SK-N-SH (cell line): ENCODE measurements around the gene HARS1.

Experiments used
- CTCF ChIP-seq: fragments of 200-600 bp; sonication (generic); IDR thresholded peaks from 2 replicates; pipeline ENCODE4 v1.6.1; 2017; ENCODE audit warnings: antibody characterized with exemption, mild to moderate bottlenecking, moderate library complexity
- GABPA ChIP-seq: IDR thresholded peaks from 2 replicates; pipeline ENCODE4 v1.4.0; 2012; ENCODE audit warnings: low read depth, mild to moderate bottlenecking
- JUND ChIP-seq: IDR thresholded peaks from 2 replicates; pipeline ENCODE4 v1.4.0; 2012
- MEF2A ChIP-seq: IDR thresholded peaks from 2 replicates; pipeline ENCODE4 v1.4.0; 2012; ENCODE audit warnings: low read depth, borderline replicate concordance
- NRF1 ChIP-seq: IDR thresholded peaks from 2 replicates; pipeline ENCODE4 v1.6.1; 2012; ENCODE audit warnings: low read depth, mild to moderate bottlenecking, low read length
- REST ChIP-seq: IDR thresholded peaks from 2 replicates; pipeline ENCODE4 v1.6.1; 2012; ENCODE audit warnings: mild to moderate bottlenecking, low read depth, low read length, moderate library complexity
- YY1 ChIP-seq: IDR thresholded peaks from 2 replicates; pipeline ENCODE4 v1.4.0; 2012; ENCODE audit warnings: low read depth, mild to moderate bottlenecking
- TF ChIP-seq, protein P1 (sequence below): IDR thresholded peaks from 2 replicates; pipeline ENCODE4 v1.4.0; 2012; ENCODE audit warnings: low read depth

DNA sequence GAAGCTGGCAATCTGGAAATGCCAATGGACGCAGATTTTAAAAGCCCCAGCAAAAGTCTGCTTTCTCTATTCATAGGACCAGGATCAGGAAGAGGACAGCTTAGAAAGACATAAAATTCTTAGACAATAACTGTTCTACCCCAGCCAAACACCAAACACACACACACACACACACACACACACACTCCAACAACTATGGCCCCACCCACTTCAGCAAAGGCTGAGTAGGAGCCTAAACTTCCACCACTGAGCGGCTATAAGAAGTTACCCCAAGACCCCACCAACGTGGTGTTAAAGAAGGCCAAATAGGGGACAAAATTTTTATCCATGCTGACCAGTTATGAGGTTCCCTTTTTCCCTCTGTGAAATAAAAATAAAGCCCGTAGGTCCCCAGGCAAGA lies 41.9 kb upstream of the HARS1 start:
- no peak for TF ChIP-seq CTCF
- TF ChIP-seq MEF2A, result no peak
- TF ChIP-seq JUND, result no peak
- TF ChIP-seq, protein P1, sequence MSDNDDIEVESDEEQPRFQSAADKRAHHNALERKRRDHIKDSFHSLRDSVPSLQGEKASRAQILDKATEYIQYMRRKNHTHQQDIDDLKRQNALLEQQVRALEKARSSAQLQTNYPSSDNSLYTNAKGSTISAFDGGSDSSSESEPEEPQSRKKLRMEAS, result no peak
- TF ChIP-seq GABPA, result no peak
- TF ChIP-seq YY1, result no peak
- no peak for TF ChIP-seq REST
- no peak for TF ChIP-seq NRF1
